Lower lobe of right lung (tissue), 2 donors: Measurements from ENCODE around the gene B3GALT6. TPM values are rescaled to one million over a fixed set of nuclear protein-coding genes. Genes with fewer than 3 reads are reported as not detected.

Experiments used
- ATAC-seq, 2 donors: fragments of 200-7000 bp; cut with Tn5 transposase; one replicate each; pipeline ENCODE4 v1.9.1; 2020 to 2022; ENCODE audit warnings: mild to moderate bottlenecking in 2 of 2, moderate library complexity in 2 of 2
- DNase-seq: peaks from one replicate; pipeline ENCODE4 v3.0.0-alpha.2; 2020
- H3K27ac ChIP-seq: fragments of 200-600 bp; one replicate; pipeline ENCODE4 v1.8.0; 2022
- H3K27me3 ChIP-seq: fragments of 200-600 bp; one replicate; pipeline ENCODE4 v1.8.0; 2022; ENCODE audit warnings: low read depth
- H3K36me3 ChIP-seq: fragments of 200-600 bp; one replicate; pipeline ENCODE4 v1.8.0; 2022; ENCODE audit warnings: mild to moderate bottlenecking
- H3K4me1 ChIP-seq: fragments of 200-600 bp; one replicate; pipeline ENCODE4 v1.8.0; 2022
- H3K4me3 ChIP-seq: fragments of 200-600 bp; one replicate; pipeline ENCODE4 v1.8.0; 2022; ENCODE audit warnings: mild to moderate bottlenecking
- H3K9me3 ChIP-seq: fragments of 200-600 bp; one replicate; pipeline ENCODE4 v1.8.0; 2022
- CTCF ChIP-seq: fragments of 200-600 bp; IDR thresholded peaks from one replicate; pipeline ENCODE4 v1.8.0; 2022; ENCODE audit warnings: antibody characterized with exemption, mild to moderate bottlenecking
- intact Hi-C: fragments of 100-400 bp; cut with DNase I; formaldehyde crosslinking; loops from one replicate; pipeline ENCODE4 v1.11.0; 2022
- total RNA-seq: library from RNA; stranded (reverse); fragmentation: NEBNext Ultra II Directional; extraction: Animal tissue kit (Norgen Biotek cat#: 25700); gene quantifications from one replicate; pipeline ENCODE4 v1.2.1, GENCODE V29; 2021
- donor health status: DM: no; HTN: yes; CAD: no; lungs with severe emphysema.

B3GALT6 gene
- total RNA-seq, 1 donor from 2014 or later: 13.7 TPM

- no peak for DNase-seq
- H3K9me3 ChIP-seq: no peaks in the 10 kb centered on the region
- H3K4me1 ChIP-seq: no peaks in the 10 kb centered on the region
- no peak for TF ChIP-seq CTCF
- peaks cover 95% of the 10 kb centered on the region for H3K36me3 ChIP-seq
- no peak overlapping the region for H3K27ac ChIP-seq
- no peak for ATAC-seq
- intact Hi-C loops: no loop called here
- no peak overlapping the region for H3K4me3 ChIP-seq
- no peaks in the 10 kb centered on the region for H3K27me3 ChIP-seq
These were observed 10.0 kb upstream of the B3GALT6 start for GRCh38 chr1:1221887-1222574.

GRCh38 chr1:1222575-1223225, 9.3 kb upstream of the B3GALT6 start:
- Histone ChIP-seq H3K27ac (no peak overlapping the region), H3K4me3 (no peak overlapping the region), H3K36me3 (peaks cover 95% of the 10 kb centered on the region), H3K4me1 (no peaks in the 10 kb centered on the region), H3K9me3 (no peaks in the 10 kb centered on the region), H3K27me3 (no peaks in the 10 kb centered on the region)
- ATAC-seq (no peak), DNase-seq (no peak)
- intact Hi-C loops: no loop called here
- TF ChIP-seq CTCF: no peak

- no peaks in the 10 kb centered on the region for H3K9me3 ChIP-seq
- ATAC-seq: no peak
- intact Hi-C loops: no loop called here
These were observed 8.7 kb upstream of the B3GALT6 start for GRCh38 chr1:1223321-1223720.

GRCh38 chr1:1223891-1224290, 8.1 kb upstream of the B3GALT6 start:
- H3K4me1 ChIP-seq: no peaks in the 10 kb centered on the region
- H3K4me3 ChIP-seq: no peak overlapping the region
- ATAC-seq (no peak), DNase-seq (no peak)
- intact Hi-C loops: no loop called here
- TF ChIP-seq CTCF: no peak
- no peaks in the 10 kb centered on the region for H3K27me3 ChIP-seq
- no peak overlapping the region for H3K27ac ChIP-seq
- H3K9me3 ChIP-seq: no peaks in the 10 kb centered on the region
- peaks cover 95% of the 10 kb centered on the region for H3K36me3 ChIP-seq

More at GRCh38 chr1:1223321-1223720, 8.7 kb upstream of the B3GALT6 start:
- peaks cover 95% of the 10 kb centered on the region for H3K36me3 ChIP-seq
- no peak overlapping the region for H3K4me3 ChIP-seq
- no peaks in the 10 kb centered on the region for H3K27me3 ChIP-seq
- no peaks in the 10 kb centered on the region for H3K4me1 ChIP-seq
- no peak for DNase-seq
- no peak for TF ChIP-seq CTCF
- H3K27ac ChIP-seq: no peak overlapping the region

GRCh38 chr1:1225238-1225845, 6.7 kb upstream of the B3GALT6 start:
- H3K36me3 ChIP-seq: peaks cover 85% of the 10 kb centered on the region
- H3K27ac ChIP-seq: no peak overlapping the region
- no peaks in the 10 kb centered on the region for H3K9me3 ChIP-seq
- intact Hi-C loops: no loop called here
- H3K4me1 ChIP-seq: peaks cover 13% of the 10 kb centered on the region
- no peak overlapping the region for H3K4me3 ChIP-seq
- no peaks in the 10 kb centered on the region for H3K27me3 ChIP-seq
- TF ChIP-seq CTCF: no peak
- ATAC-seq (peak in 1 of 2 donors; percentile 57), DNase-seq (no peak)
